CD4-positive, alpha-beta T cell treated with Interleukin-6 at 100 ng/mL for 8 hours (primary cell): ENCODE results near the gene MAD2L1BP.
A peak's percentile ranks its signal among the peaks of the same experiment; 100 is the strongest.

Experiments used
- DNase-seq: peaks from one replicate; pipeline ENCODE4 v3.0.0-alpha.2; 2020; ENCODE audit warnings: mixed read lengths, low spot score

The MAD2L1BP gene

GRCh38 chr6:43667245-43668150 is 31.9 kb downstream of the MAD2L1BP start:
- peak; percentile 77 for DNase-seq

GRCh38 chr6:43668151-43669028 is 32.8 kb downstream of the MAD2L1BP start:
- DNase-seq, result peak; percentile 35

DNA sequence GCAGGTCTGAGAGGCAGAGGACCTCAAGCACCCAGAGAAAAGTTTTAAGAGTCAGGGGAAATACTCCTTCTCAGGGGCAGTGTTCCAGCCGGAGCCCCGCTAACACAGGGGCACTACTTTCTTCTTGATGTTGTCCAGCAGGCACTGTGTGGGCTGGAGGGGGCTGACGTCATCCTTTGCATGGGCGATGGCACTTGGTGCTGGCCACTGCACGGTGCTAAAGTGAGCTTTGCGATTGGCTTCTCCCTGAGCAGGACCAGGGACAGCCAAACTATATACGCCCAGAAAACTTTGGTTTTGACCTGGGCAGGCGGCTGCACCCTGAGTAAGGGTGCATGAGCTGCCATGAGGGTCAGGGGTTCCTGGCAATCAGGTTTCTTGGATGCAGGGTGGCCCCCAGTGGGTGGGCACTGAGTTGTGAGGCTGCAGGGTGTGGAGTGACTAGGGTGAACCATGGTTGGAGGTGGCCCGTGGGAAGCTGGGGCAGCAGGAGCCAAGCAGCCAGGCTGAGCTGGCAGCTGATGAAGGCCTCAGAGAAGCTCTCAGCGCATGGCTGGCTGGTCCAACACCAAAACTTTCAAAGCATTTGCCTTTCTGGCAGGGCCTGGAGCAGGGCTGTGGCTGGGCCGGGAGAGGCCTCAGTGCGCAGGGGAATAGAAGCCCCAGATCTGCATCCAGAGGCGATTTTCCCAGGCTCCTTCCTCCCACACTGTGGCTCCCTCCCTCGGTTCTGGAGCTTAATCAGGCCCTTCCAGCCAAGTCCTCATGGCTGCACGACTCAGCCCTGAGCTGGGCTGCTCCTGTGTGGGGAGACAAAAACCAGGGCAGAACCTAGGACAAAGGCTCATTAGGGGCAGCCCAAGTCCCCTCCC is 33.6 kb downstream of the MAD2L1BP start:
- DNase-seq, result no peak

DNA sequence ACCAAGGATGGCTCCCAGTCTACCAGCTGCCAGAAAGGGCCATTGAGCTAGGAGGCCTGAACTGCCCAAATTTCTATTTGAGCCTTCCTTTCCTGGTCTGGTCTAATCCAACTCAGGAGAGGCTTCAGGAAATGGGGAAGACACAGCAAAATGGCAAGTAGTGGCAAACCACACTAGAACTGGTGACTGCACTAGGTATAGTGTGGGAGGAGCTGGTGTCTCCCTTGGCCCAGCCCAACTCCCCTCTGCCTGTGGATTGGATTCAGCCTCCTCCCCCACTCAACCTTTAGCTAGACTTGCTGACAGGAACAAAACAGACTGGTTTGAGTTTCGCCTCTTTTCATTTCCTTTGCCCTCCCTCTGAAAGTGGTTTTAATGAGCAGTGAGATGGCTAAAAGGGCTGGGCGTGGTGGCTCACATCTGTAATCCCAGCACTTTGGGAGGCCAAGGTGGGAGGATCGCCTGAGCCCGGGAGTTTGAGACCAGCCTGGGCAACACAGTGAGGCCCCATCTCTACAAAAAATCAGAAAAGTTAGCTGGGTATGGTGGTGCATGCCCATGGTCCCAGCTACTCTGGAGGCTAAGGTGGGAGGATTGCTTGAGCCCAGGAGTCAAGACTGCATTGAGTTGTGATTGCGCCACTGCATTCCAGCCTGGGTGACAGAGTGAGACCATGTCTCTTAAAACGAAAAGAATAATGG is 34.4 kb downstream of the MAD2L1BP start:
- no peak for DNase-seq

- no peak for DNase-seq
These were observed 35.0 kb downstream of the MAD2L1BP start for GRCh38 chr6:43670623-43670986.

GRCh38 chr6:43671011-43671800 is 35.6 kb downstream of the MAD2L1BP start:
- DNase-seq, result no peak

- no peak for DNase-seq
These were observed 36.4 kb downstream of the MAD2L1BP start for GRCh38 chr6:43671801-43672690.

GRCh38 chr6:43673444-43674084 is 37.9 kb downstream of the MAD2L1BP start:
- DNase-seq, result no peak

- no peak for DNase-seq
These were observed 38.7 kb downstream of the MAD2L1BP start for GRCh38 chr6:43674291-43674690.

- no peak for DNase-seq
These were observed 39.3 kb downstream of the MAD2L1BP start for GRCh38 chr6:43674921-43675320.

DNA sequence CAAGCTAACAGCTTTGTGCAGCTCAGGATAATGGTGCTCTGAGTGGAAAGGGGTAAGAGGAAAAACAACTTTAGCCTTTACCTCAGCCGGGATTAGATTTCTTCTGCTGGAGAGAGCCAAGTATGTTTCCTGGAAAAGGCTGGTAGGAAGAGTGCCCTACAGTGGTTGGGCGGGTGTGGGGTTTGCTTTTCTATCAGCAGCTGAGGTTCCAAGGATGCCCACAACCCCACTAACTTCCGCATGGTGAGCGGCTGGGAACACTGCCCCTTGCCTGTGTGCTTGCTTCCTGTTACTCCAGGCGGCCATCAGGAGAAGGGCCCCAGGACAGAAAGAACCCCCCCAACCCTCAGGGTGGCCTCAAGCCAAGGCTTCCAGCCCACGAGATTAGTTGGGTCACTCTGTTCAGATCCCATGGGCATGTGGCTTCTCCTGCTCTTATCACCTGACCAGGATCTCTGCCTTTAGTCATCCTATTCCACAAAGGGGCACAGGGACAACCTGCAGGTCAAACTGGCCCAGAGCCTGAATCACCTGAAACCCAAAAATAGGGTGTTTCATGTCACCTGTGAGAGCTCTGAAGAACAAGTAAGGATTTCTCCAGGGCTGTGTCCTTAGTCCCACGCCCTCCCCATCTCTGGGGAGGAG is 41.4 kb downstream of the MAD2L1BP start:
- no peak for DNase-seq

DNA sequence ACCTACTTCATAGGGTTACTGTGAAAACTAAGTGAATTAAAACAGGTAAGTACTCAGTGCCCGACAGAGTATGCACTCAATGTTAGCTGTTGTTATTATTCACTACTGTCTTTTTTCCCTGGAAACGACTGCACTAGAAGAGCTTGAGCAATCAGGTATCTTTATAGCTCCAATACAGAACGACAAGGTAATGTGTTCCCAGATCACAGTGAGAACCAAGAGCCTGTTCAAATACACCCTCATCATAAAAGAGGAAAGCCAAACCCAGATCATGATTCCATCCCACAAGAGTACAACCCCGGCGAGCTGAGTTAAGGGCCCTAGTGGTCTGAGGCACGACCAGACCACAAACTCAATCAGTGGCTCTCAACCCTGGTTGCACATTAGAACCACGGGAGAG is 42.1 kb downstream of the MAD2L1BP start:
- DNase-seq, result no peak

DNA sequence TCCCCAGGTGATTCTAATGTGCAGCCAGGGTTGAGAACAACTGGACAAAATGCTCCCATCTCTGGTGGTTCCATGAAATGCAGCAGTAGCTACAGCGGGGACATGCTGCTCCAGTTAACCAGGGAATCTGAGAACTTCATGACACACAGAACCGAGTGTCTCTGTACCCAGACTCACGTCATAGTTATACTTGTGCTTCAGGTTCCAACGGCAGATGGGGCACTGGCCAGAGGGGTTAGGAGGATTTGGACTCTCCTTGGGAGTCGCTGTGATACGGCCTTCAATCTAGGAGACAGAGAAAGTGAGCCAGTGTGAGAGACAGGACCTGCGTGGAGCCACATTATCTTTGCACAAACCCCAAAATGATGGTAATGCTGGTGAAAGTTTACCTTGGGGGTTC is 42.7 kb downstream of the MAD2L1BP start:
- DNase-seq, result no peak

GRCh38 chr6:43679057-43679456 is 43.4 kb downstream of the MAD2L1BP start:
- no peak for DNase-seq

GRCh38 chr6:43680308-43681200 is 44.9 kb downstream of the MAD2L1BP start:
- DNase-seq, result no peak

- DNase-seq, result no peak
These were observed 45.7 kb downstream of the MAD2L1BP start for GRCh38 chr6:43681303-43681702.

- no peak for DNase-seq
These were observed 47.2 kb downstream of the MAD2L1BP start for GRCh38 chr6:43682724-43683429.
